IMR-90 (cell line): ENCODE results near the gene RASGRP3. TPM values are rescaled to one million over a fixed set of nuclear protein-coding genes. Genes with fewer than 3 reads are reported as not detected.

Experiments used
- ATAC-seq: fragments of 200-7000 bp; cut with Tn5 transposase; 2 replicates; pipeline ENCODE4 v1.9.1; 2020; ENCODE audit warnings: low read depth, mild to moderate bottlenecking, moderate library complexity
- BruUV-seq: library from RNA; stranded (reverse); fragments of 400-500 nt; replicated peaks from 2 replicates; lab custom pipeline; 2021; lab: Mats Ljungman, UMichigan
- CTCF ChIA-PET: fragments of 300-600 bp; formaldehyde crosslinking; extraction: SDS; loops from one replicate; lab custom pipeline; 2021; ENCODE audit warnings: antibody characterized with exemption; lab: Yijun Ruan, JAX
- POLR2A ChIA-PET: fragments of 300-600 bp; sonication (Branson Sonifier 250); formaldehyde crosslinking; loops from one replicate; lab custom pipeline; 2022; ENCODE audit warnings: antibody characterized with exemption; ENCODE audit not compliant: unreplicated experiment; lab: Charles Lee
- DNase-seq: peaks from one replicate; pipeline ENCODE4 v3.0.0; 2013
- H2AFZ ChIP-seq: replicated peaks from 2 replicates; pipeline ENCODE3; 2013; ENCODE audit warnings: low read length, mild to moderate bottlenecking; ENCODE audit not compliant: poor library complexity
- H2AK5ac ChIP-seq: 2 replicates; pipeline ENCODE4 v1.6.1; 2013; ENCODE audit warnings: low read depth, low read length, inconsistent platforms
- H2AK9ac ChIP-seq: replicated peaks from 2 replicates; pipeline ENCODE3; 2013; ENCODE audit warnings: mild to moderate bottlenecking, low read depth, low read length, moderate library complexity; ENCODE audit not compliant: poor library complexity
- H2BK120ac ChIP-seq: 2 replicates; pipeline ENCODE4 v1.6.1; 2013; ENCODE audit warnings: low read depth, low read length, inconsistent platforms
- H2BK15ac ChIP-seq: 3 replicates; pipeline ENCODE4 v1.6.1; 2013; ENCODE audit warnings: low read depth, low read length, inconsistent platforms
- H2BK20ac ChIP-seq: 2 replicates; pipeline ENCODE4 v1.6.1; 2013; ENCODE audit warnings: low read depth, mild to moderate bottlenecking, inconsistent platforms, low read length, moderate library complexity
- H2BK5ac ChIP-seq: 2 replicates; pipeline ENCODE4 v1.6.1; 2013; ENCODE audit warnings: mild to moderate bottlenecking, low read depth, low read length, inconsistent platforms; ENCODE audit not compliant: poor library complexity, severe bottlenecking
- H3K14ac ChIP-seq: replicated peaks from 2 replicates; pipeline ENCODE4 v1.6.1; 2013; ENCODE audit warnings: low read depth, low read length, inconsistent platforms
- H3K18ac ChIP-seq: 2 replicates; pipeline ENCODE4 v1.6.1; 2013; ENCODE audit warnings: low read depth, low read length, control low read depth
- H3K23ac ChIP-seq: 2 replicates; pipeline ENCODE4 v1.6.1; 2013; ENCODE audit warnings: low read depth, low read length, inconsistent platforms
- H3K27ac ChIP-seq: 2 replicates; pipeline ENCODE4 v1.5.1; 2013; ENCODE audit warnings: mild to moderate bottlenecking, control low read depth, low read length; ENCODE audit not compliant: insufficient read depth
- H3K27me3 ChIP-seq: 2 replicates; pipeline ENCODE4 v1.6.1; 2013; ENCODE audit warnings: low read length; ENCODE audit not compliant: control insufficient read depth, insufficient read depth
- H3K36me3 ChIP-seq: 2 replicates; pipeline ENCODE4 v1.6.1; 2013; ENCODE audit warnings: low read length, mixed read lengths; ENCODE audit not compliant: control insufficient read depth, insufficient read depth
- H3K4ac ChIP-seq: 2 replicates; pipeline ENCODE4 v1.6.1; 2013; ENCODE audit warnings: low read depth, low read length, inconsistent platforms
- H3K4me1 ChIP-seq: 2 replicates; pipeline ENCODE4 v1.6.1; 2013; ENCODE audit warnings: low read length, mixed read lengths; ENCODE audit not compliant: control insufficient read depth, insufficient read depth
- H3K4me2 ChIP-seq: 2 replicates; pipeline ENCODE4 v1.6.1; 2013; ENCODE audit warnings: low read depth, mild to moderate bottlenecking, control low read depth, low read length, moderate library complexity
- H3K4me3 ChIP-seq: 2 replicates; pipeline ENCODE4 v1.5.1; 2013; ENCODE audit warnings: low read depth, mild to moderate bottlenecking, control low read depth, low read length, moderate library complexity; ENCODE audit not compliant: insufficient read depth
- H3K56ac ChIP-seq: 2 replicates; pipeline ENCODE4 v1.6.1; 2013; ENCODE audit warnings: low read length, inconsistent platforms; ENCODE audit not compliant: insufficient read depth; ENCODE audit errors: extremely low read depth
- H3K79me1 ChIP-seq, 2 experiments: 2 replicates each; pipeline ENCODE4 v1.6.1; 2013; ENCODE audit warnings: low read length in 2 of 2, inconsistent platforms in 1 of 2, low read depth in 1 of 2
- H3K9ac ChIP-seq: 2 replicates; pipeline ENCODE4 v1.6.1; 2013; ENCODE audit warnings: low read depth, low read length, control low read depth
- H3K9me1 ChIP-seq: 2 replicates; pipeline ENCODE4 v1.6.1; 2013; ENCODE audit warnings: low read length, inconsistent platforms; ENCODE audit not compliant: insufficient read depth
- H3K9me3 ChIP-seq: 2 replicates; pipeline ENCODE4 v1.6.1; 2013; ENCODE audit warnings: low read length; ENCODE audit not compliant: control insufficient read depth, insufficient read depth
- H4K20me1 ChIP-seq: 2 replicates; pipeline ENCODE4 v1.6.1; 2013; ENCODE audit warnings: low read length, inconsistent platforms; ENCODE audit not compliant: insufficient read depth
- H4K5ac ChIP-seq: 2 replicates; pipeline ENCODE4 v1.6.1; 2013; ENCODE audit warnings: mild to moderate bottlenecking, low read depth, low read length, control low read depth
- H4K8ac ChIP-seq, 2 experiments: 2 replicates each; pipeline ENCODE4 v1.6.1; 2013; ENCODE audit warnings: low read depth in 2 of 2, low read length in 2 of 2, control low read depth in 1 of 2, inconsistent platforms in 1 of 2
- H4K91ac ChIP-seq: 2 replicates; pipeline ENCODE4 v1.6.1; 2013; ENCODE audit warnings: low read depth, low read length, inconsistent platforms; ENCODE audit not compliant: insufficient read depth
- BHLHE40 ChIP-seq: fragments of 150-350 bp; IDR thresholded peaks from 2 replicates; pipeline ENCODE4 v1.6.1; 2016; ENCODE audit warnings: mild to moderate bottlenecking, low read depth, low read length
- CEBPB ChIP-seq: IDR thresholded peaks from 2 replicates; pipeline ENCODE4 v1.6.1; 2012; ENCODE audit warnings: low read depth, low read length, improper control_type of control experiment
- CHD1 ChIP-seq: IDR thresholded peaks from 2 replicates; pipeline ENCODE4 v1.6.1; 2012; ENCODE audit warnings: low read depth, low read length, improper control_type of control experiment
- MAFK ChIP-seq: IDR thresholded peaks from 2 replicates; pipeline ENCODE4 v1.6.1; 2012; ENCODE audit warnings: low read depth, low read length, improper control_type of control experiment
- MAZ ChIP-seq: IDR thresholded peaks from 2 replicates; pipeline ENCODE4 v1.6.1; 2012; ENCODE audit warnings: low read depth, mild to moderate bottlenecking, low read length, improper control_type of control experiment, moderate library complexity, borderline replicate concordance
- MXI1 ChIP-seq: IDR thresholded peaks from 2 replicates; pipeline ENCODE4 v1.6.1; 2012; ENCODE audit warnings: low read depth, mild to moderate bottlenecking, low read length, moderate library complexity, borderline replicate concordance
- POLR2A ChIP-seq: IDR thresholded peaks from 2 replicates; pipeline ENCODE4 v1.6.1; 2012; ENCODE audit warnings: mild to moderate bottlenecking, low read depth, low read length
- RCOR1 ChIP-seq: IDR thresholded peaks from 2 replicates; pipeline ENCODE4 v1.6.1; 2012; ENCODE audit warnings: mild to moderate bottlenecking, low read length, improper control_type of control experiment; ENCODE audit not compliant: insufficient replicate concordance
- RFX5 ChIP-seq: IDR thresholded peaks from 2 replicates; pipeline ENCODE4 v1.8.0; 2012; ENCODE audit warnings: low read depth, mild to moderate bottlenecking, low read length, moderate library complexity
- SMC3 ChIP-seq: fragments of 150-350 bp; IDR thresholded peaks from 2 replicates; pipeline ENCODE4 v1.6.1; 2016; ENCODE audit warnings: low read depth, mild to moderate bottlenecking, antibody characterized with exemption, low read length, moderate library complexity
- USF2 ChIP-seq: fragments of 150-350 bp; IDR thresholded peaks from 2 replicates; pipeline ENCODE4 v1.6.1; 2017; ENCODE audit warnings: mild to moderate bottlenecking, antibody characterized with exemption, low read length, low read depth
- WGBS, 2 experiments: methylation state at CpG; one replicate each; pipeline versions ENCODE4 v1.1.5 to v1.1.7; 2013; ENCODE audit warnings: missing lambda C conversion rate in 2 of 2; ENCODE audit not compliant: insufficient read length in 1 of 2; ENCODE audit errors: extremely low coverage in 2 of 2; 5-methylcytosine and 5-hydroxymethylcytosine counted together
- dilution Hi-C: fragments of 300-500 bp; cut with HindIII; formaldehyde crosslinking; loops from one replicate; pipeline ENCODE4 v1.14.3; 2018; ENCODE audit warnings: low sequenced_read_pairs; ENCODE audit not compliant: unreplicated experiment
- in situ Hi-C: fragments of 300-500 bp; cut with MboI; formaldehyde crosslinking; loops from 3 replicates; pipeline ENCODE4 v1.14.3; 2019; ENCODE audit warnings: low sequenced_read_pairs, inconsistent platforms, mixed read lengths
- intact Hi-C: fragments of 100-400 bp; cut with micrococcal nuclease; formaldehyde crosslinking; loops from 2 replicates; pipeline ENCODE4 v1.10.0; 2022
- polyA plus RNA-seq, 3 experiments: library from polyadenylated mRNA; depleted of rRNA; stranded (reverse); fragments of >200 nt; gene quantifications; 2 replicates each; pipeline ENCODE4 v1.2.3, GENCODE V29; 2012; ENCODE audit warnings: low replicate concordance in 1 of 3
- total RNA-seq: library from RNA; depleted of rRNA; stranded (reverse); fragments of >200 nt; gene quantifications from 2 replicates; pipeline ENCODE4 v1.2.3, GENCODE V29; 2012
- TF ChIP-seq, protein P1 (sequence below): conservative IDR thresholded peaks from 2 replicates; pipeline ENCODE4 v1.5.1; 2012; ENCODE audit warnings: mild to moderate bottlenecking, low read depth, low read length, improper control_type of control experiment
- TF ChIP-seq, protein P2 (sequence below): fragments of 150-350 bp; IDR thresholded peaks from 2 replicates; pipeline ENCODE4 v1.6.1; 2016; ENCODE audit warnings: low read depth, mild to moderate bottlenecking, low read length, moderate library complexity, borderline replicate concordance

Gene RASGRP3
- total and polyA plus RNA-seq, 2 of the 4 experiments (the other 2 are of a cell fraction), result 1.7 to 3.0 TPM

DNA sequence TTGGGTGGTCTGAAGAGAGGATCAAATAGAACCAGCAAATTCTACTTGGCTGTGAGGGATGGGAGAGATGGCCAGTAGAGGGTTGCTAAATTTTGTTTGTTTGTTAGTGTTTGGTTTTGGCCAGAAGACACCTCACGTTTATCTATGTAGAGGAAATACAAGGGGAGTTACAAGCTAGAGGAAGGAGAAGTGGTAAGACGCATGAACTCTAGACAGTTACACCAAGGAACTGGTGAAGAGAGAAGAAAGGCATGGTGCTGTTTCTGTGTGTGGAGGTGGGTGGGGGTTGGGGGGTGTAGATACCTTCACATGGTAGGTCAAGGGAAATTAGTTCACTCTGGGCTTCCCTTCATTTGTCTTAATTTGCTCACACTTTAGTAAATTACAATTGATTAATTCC, 25.6 kb downstream of the RASGRP3 start:
- no peak overlapping the region for H3K14ac ChIP-seq
- in situ Hi-C loops (no loop called here), dilution Hi-C loops (no loop called here), intact Hi-C loops (no loop called here)
- H3K18ac ChIP-seq, result no peak overlapping the region
- no peak overlapping the region for H4K5ac ChIP-seq
- H3K9me3 ChIP-seq, result no peaks in the 10 kb centered on the region; the same call in 1 of the 2 replicates
- H3K27me3 ChIP-seq, result no peaks in the 10 kb centered on the region
- H3K23ac ChIP-seq, result no peak overlapping the region
- H3K36me3 ChIP-seq, result no peaks in the 10 kb centered on the region
- no peak overlapping the region for H3K27ac ChIP-seq
- no peak overlapping the region for H3K9ac ChIP-seq
- TF ChIP-seq, protein P1, sequence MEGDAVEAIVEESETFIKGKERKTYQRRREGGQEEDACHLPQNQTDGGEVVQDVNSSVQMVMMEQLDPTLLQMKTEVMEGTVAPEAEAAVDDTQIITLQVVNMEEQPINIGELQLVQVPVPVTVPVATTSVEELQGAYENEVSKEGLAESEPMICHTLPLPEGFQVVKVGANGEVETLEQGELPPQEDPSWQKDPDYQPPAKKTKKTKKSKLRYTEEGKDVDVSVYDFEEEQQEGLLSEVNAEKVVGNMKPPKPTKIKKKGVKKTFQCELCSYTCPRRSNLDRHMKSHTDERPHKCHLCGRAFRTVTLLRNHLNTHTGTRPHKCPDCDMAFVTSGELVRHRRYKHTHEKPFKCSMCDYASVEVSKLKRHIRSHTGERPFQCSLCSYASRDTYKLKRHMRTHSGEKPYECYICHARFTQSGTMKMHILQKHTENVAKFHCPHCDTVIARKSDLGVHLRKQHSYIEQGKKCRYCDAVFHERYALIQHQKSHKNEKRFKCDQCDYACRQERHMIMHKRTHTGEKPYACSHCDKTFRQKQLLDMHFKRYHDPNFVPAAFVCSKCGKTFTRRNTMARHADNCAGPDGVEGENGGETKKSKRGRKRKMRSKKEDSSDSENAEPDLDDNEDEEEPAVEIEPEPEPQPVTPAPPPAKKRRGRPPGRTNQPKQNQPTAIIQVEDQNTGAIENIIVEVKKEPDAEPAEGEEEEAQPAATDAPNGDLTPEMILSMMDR, result no peak
- TF ChIP-seq CHD1 (no peak), CEBPB (no peak), POLR2A (no peak), MAFK (no peak), RFX5 (no peak), USF2 (no peak), RCOR1 (no peak), BHLHE40 (no peak), MAZ (no peak), SMC3 (no peak), MXI1 (no peak)
- TF ChIP-seq, protein P2, sequence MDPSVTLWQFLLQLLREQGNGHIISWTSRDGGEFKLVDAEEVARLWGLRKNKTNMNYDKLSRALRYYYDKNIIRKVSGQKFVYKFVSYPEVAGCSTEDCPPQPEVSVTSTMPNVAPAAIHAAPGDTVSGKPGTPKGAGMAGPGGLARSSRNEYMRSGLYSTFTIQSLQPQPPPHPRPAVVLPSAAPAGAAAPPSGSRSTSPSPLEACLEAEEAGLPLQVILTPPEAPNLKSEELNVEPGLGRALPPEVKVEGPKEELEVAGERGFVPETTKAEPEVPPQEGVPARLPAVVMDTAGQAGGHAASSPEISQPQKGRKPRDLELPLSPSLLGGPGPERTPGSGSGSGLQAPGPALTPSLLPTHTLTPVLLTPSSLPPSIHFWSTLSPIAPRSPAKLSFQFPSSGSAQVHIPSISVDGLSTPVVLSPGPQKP, result no peak
- no TSS peak for BruUV-seq
- H2AK5ac ChIP-seq, result no peak overlapping the region
- DNase-seq (no peak), ATAC-seq (no peak)
- no peak overlapping the region for H2BK15ac ChIP-seq
- H2BK5ac ChIP-seq, result no peak overlapping the region
- no peak overlapping the region for H2BK120ac ChIP-seq
- no peak overlapping the region for H3K56ac ChIP-seq
- H4K91ac ChIP-seq, result no peak overlapping the region
- no peak overlapping the region for H2BK20ac ChIP-seq
- peaks cover 3% of the 10 kb centered on the region; the same call in 1 of the 2 replicates for H3K4me1 ChIP-seq
- no peak overlapping the region for H2AFZ ChIP-seq
- 86% methylated on average over 2 of the region's 2 CpGs; no CpG with 5 or more reads in 1 of the 2 experiments for WGBS, 2 experiments
- no peak overlapping the region for H3K4me2 ChIP-seq
- no peaks in the 10 kb centered on the region for H3K79me1 ChIP-seq
- H4K8ac ChIP-seq, result no peak overlapping the region
- H3K4me3 ChIP-seq, result no peak overlapping the region
- POLR2A ChIA-PET, result no interaction called here
- H3K4ac ChIP-seq, result no peak overlapping the region
- no peaks in the 10 kb centered on the region for H4K20me1 ChIP-seq
- CTCF ChIA-PET, result no interaction called here
- H3K9me1 ChIP-seq, result no peaks in the 10 kb centered on the region
- H2AK9ac ChIP-seq, result no peak overlapping the region
